ENCODE results near the gene SMARCA5.

Gene SMARCA5

GRCh38 chr4:143513314-143514168 lies at the start of gene SMARCA5:
Gene SMARCA5, plus strand, starts transcription at chr4:143513702. Its CDS starts 223 bp downstream, at chr4:143513925.
- Mint-ChIP-seq H3K4me1 (peaks cover 38% of the 10 kb centered on the region), H3K27ac (peak within 1 kb of the TSS; percentile 99), H3K4me3 (peak within 1 kb of the TSS; percentile 96), H3K9me3 (no peaks in the 10 kb centered on the region), H3K27me3 (no peaks in the 10 kb centered on the region), H3K36me3 (peaks cover 12% of the 10 kb centered on the region)

- Mint-ChIP-seq H3K27ac (no peak overlapping the region), H3K36me3 (no peaks in the 10 kb centered on the region), H3K27me3 (peaks cover 6% of the 10 kb centered on the region), H3K4me1 (no peaks in the 10 kb centered on the region), H3K4me3 (no peak overlapping the region), H3K9me3 (no peaks in the 10 kb centered on the region)
Measured at GRCh38 chr4:143473334-143474126, 40.0 kb upstream of the SMARCA5 start.

GRCh38 chr4:143477487-143477886 lies 36.0 kb upstream of the SMARCA5 start:
- H3K4me3 Mint-ChIP-seq: no peak overlapping the region
- H3K9me3 Mint-ChIP-seq: no peaks in the 10 kb centered on the region
- H3K4me1 Mint-ChIP-seq: no peaks in the 10 kb centered on the region
- no peak overlapping the region for H3K27ac Mint-ChIP-seq
- no peaks in the 10 kb centered on the region for H3K36me3 Mint-ChIP-seq
- peaks cover 3% of the 10 kb centered on the region for H3K27me3 Mint-ChIP-seq

- H3K4me3 Mint-ChIP-seq: no peak overlapping the region
- H3K9me3 Mint-ChIP-seq: no peaks in the 10 kb centered on the region
- H3K36me3 Mint-ChIP-seq: no peaks in the 10 kb centered on the region
- H3K27ac Mint-ChIP-seq: no peak overlapping the region
- peaks cover 6% of the 10 kb centered on the region for H3K27me3 Mint-ChIP-seq
- no peaks in the 10 kb centered on the region for H3K4me1 Mint-ChIP-seq
Measured at GRCh38 chr4:143481361-143481760, 32.1 kb upstream of the SMARCA5 start.

- peaks cover 6% of the 10 kb centered on the region for H3K27me3 Mint-ChIP-seq
- no peak overlapping the region for H3K27ac Mint-ChIP-seq
- no peaks in the 10 kb centered on the region for H3K4me1 Mint-ChIP-seq
- H3K9me3 Mint-ChIP-seq: no peaks in the 10 kb centered on the region
- no peak overlapping the region for H3K4me3 Mint-ChIP-seq
- H3K36me3 Mint-ChIP-seq: no peaks in the 10 kb centered on the region
Measured at GRCh38 chr4:143482840-143483239, 30.7 kb upstream of the SMARCA5 start.

- no peaks in the 10 kb centered on the region for H3K4me1 Mint-ChIP-seq
- H3K36me3 Mint-ChIP-seq: no peaks in the 10 kb centered on the region
- peaks cover 6% of the 10 kb centered on the region for H3K27me3 Mint-ChIP-seq
- H3K27ac Mint-ChIP-seq: no peak overlapping the region
- peaks cover 8% of the 10 kb centered on the region for H3K9me3 Mint-ChIP-seq
- no peak overlapping the region for H3K4me3 Mint-ChIP-seq
Measured at GRCh38 chr4:143486314-143486713, 27.2 kb upstream of the SMARCA5 start.

GRCh38 chr4:143488687-143489086 lies 24.8 kb upstream of the SMARCA5 start:
- Mint-ChIP-seq H3K36me3 (no peaks in the 10 kb centered on the region), H3K9me3 (peaks cover 8% of the 10 kb centered on the region), H3K27me3 (peaks cover 5% of the 10 kb centered on the region), H3K4me1 (no peaks in the 10 kb centered on the region), H3K4me3 (no peak overlapping the region), H3K27ac (no peak overlapping the region)

- no peak overlapping the region for H3K27ac Mint-ChIP-seq
- peaks cover 5% of the 10 kb centered on the region for H3K27me3 Mint-ChIP-seq
- no peaks in the 10 kb centered on the region for H3K4me1 Mint-ChIP-seq
- H3K36me3 Mint-ChIP-seq: no peaks in the 10 kb centered on the region
- peaks cover 8% of the 10 kb centered on the region for H3K9me3 Mint-ChIP-seq
- no peak overlapping the region for H3K4me3 Mint-ChIP-seq
Measured at GRCh38 chr4:143489106-143489505, 24.4 kb upstream of the SMARCA5 start.

- Mint-ChIP-seq H3K4me1 (no peaks in the 10 kb centered on the region), H3K27ac (no peak overlapping the region), H3K27me3 (no peaks in the 10 kb centered on the region), H3K36me3 (no peaks in the 10 kb centered on the region), H3K4me3 (no peak overlapping the region), H3K9me3 (no peaks in the 10 kb centered on the region)
Measured at GRCh38 chr4:143498021-143498420, 15.5 kb upstream of the SMARCA5 start.

GRCh38 chr4:143502231-143502630 lies 11.3 kb upstream of the SMARCA5 start:
- Mint-ChIP-seq H3K36me3 (no peaks in the 10 kb centered on the region), H3K9me3 (no peaks in the 10 kb centered on the region), H3K4me1 (no peaks in the 10 kb centered on the region), H3K4me3 (no peak overlapping the region), H3K27ac (no peak overlapping the region), H3K27me3 (no peaks in the 10 kb centered on the region)

- no peaks in the 10 kb centered on the region for H3K9me3 Mint-ChIP-seq
- no peaks in the 10 kb centered on the region for H3K36me3 Mint-ChIP-seq
- no peak overlapping the region for H3K4me3 Mint-ChIP-seq
- no peak overlapping the region for H3K27ac Mint-ChIP-seq
- no peaks in the 10 kb centered on the region for H3K4me1 Mint-ChIP-seq
- peaks cover 1% of the 10 kb centered on the region for H3K27me3 Mint-ChIP-seq
Measured at GRCh38 chr4:143506031-143506430, 7.5 kb upstream of the SMARCA5 start.

- peaks cover 22% of the 10 kb centered on the region for H3K4me1 Mint-ChIP-seq
Measured at GRCh38 chr4:143511906-143512305, 1.6 kb upstream of the SMARCA5 start.

GRCh38 chr4:143512978-143513313 lies 556 bp upstream of the SMARCA5 start:
- H3K36me3 Mint-ChIP-seq: peaks cover 12% of the 10 kb centered on the region
- peak overlapping the region; percentile 99 for H3K27ac Mint-ChIP-seq

More at GRCh38 chr4:143511906-143512305, 1.6 kb upstream of the SMARCA5 start:
- peaks cover 1% of the 10 kb centered on the region for H3K27me3 Mint-ChIP-seq
- no peak overlapping the region for H3K27ac Mint-ChIP-seq
- peak overlapping the region; percentile 62 for H3K4me3 Mint-ChIP-seq
- no peaks in the 10 kb centered on the region for H3K9me3 Mint-ChIP-seq
- peaks cover 9% of the 10 kb centered on the region for H3K36me3 Mint-ChIP-seq

GRCh38 chr4:143514169-143514495 lies 630 bp downstream of the SMARCA5 start:
- peaks cover 14% of the 10 kb centered on the region for H3K36me3 Mint-ChIP-seq

More at GRCh38 chr4:143512978-143513313, 556 bp upstream of the SMARCA5 start:
- H3K4me3 Mint-ChIP-seq: peak overlapping the region; percentile 96
- no peaks in the 10 kb centered on the region for H3K9me3 Mint-ChIP-seq
- peaks cover 32% of the 10 kb centered on the region for H3K4me1 Mint-ChIP-seq
- peaks cover 1% of the 10 kb centered on the region for H3K27me3 Mint-ChIP-seq

GRCh38 chr4:143514497-143514896 lies 995 bp downstream of the SMARCA5 start:
- H3K36me3 Mint-ChIP-seq: peaks cover 18% of the 10 kb centered on the region
- no peaks in the 10 kb centered on the region for H3K27me3 Mint-ChIP-seq
- no peaks in the 10 kb centered on the region for H3K9me3 Mint-ChIP-seq
- H3K4me1 Mint-ChIP-seq: peaks cover 48% of the 10 kb centered on the region
- H3K27ac Mint-ChIP-seq: peak overlapping the region; percentile 99
- peak overlapping the region; percentile 96 for H3K4me3 Mint-ChIP-seq

More at GRCh38 chr4:143514169-143514495, 630 bp downstream of the SMARCA5 start:
- Mint-ChIP-seq H3K27me3 (no peaks in the 10 kb centered on the region), H3K4me3 (peak overlapping the region; percentile 96), H3K27ac (peak overlapping the region; percentile 99), H3K4me1 (peaks cover 44% of the 10 kb centered on the region), H3K9me3 (no peaks in the 10 kb centered on the region)

- peaks cover 52% of the 10 kb centered on the region for H3K4me1 Mint-ChIP-seq
Measured at GRCh38 chr4:143514901-143515300, 1.4 kb downstream of the SMARCA5 start.

More at GRCh38 chr4:143514901-143515300, 1.4 kb downstream of the SMARCA5 start:
- Mint-ChIP-seq H3K9me3 (no peaks in the 10 kb centered on the region), H3K36me3 (peaks cover 22% of the 10 kb centered on the region), H3K27me3 (no peaks in the 10 kb centered on the region), H3K4me3 (peak overlapping the region; percentile 96), H3K27ac (peak overlapping the region; percentile 75)
